Measurements from ENCODE around the gene PAXX. TPM values are rescaled to one million over a fixed set of nuclear protein-coding genes. Genes with fewer than 3 reads are reported as not detected.

PAXX gene
- total RNA-seq, 1 donor from 2014 or later = 70.1 TPM

DNA sequence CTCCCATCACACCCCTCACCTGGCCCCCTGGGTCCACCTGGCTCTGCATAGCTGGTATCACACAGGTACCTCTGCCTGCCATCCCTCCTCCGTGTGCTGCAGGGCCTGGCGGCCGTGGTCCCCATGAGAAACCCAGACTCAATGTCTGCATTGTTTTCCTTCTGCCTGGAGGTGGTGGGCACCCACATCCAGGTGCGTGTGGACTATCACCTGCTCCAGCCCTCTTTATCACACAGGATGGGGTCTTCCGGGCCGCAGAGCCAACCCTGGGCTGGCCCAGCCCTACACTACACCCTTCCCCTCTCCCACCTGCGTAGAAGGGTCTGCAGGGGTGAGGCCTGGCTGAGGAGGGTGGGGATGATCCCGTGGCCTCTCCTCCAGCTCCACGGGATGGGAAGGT lies 46.7 kb downstream of the PAXX start:
- H3K4me3 ChIP-seq (ENCODE audit: low read depth, low read length) = no peak overlapping the region
- TF ChIP-seq, protein P1, sequence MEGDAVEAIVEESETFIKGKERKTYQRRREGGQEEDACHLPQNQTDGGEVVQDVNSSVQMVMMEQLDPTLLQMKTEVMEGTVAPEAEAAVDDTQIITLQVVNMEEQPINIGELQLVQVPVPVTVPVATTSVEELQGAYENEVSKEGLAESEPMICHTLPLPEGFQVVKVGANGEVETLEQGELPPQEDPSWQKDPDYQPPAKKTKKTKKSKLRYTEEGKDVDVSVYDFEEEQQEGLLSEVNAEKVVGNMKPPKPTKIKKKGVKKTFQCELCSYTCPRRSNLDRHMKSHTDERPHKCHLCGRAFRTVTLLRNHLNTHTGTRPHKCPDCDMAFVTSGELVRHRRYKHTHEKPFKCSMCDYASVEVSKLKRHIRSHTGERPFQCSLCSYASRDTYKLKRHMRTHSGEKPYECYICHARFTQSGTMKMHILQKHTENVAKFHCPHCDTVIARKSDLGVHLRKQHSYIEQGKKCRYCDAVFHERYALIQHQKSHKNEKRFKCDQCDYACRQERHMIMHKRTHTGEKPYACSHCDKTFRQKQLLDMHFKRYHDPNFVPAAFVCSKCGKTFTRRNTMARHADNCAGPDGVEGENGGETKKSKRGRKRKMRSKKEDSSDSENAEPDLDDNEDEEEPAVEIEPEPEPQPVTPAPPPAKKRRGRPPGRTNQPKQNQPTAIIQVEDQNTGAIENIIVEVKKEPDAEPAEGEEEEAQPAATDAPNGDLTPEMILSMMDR (conservative IDR thresholded peaks at IDR 0.05; ENCODE audit: low read depth, low read length) = no peak
- DNase-seq (ENCODE audit: low read depth) = no peak

DNA sequence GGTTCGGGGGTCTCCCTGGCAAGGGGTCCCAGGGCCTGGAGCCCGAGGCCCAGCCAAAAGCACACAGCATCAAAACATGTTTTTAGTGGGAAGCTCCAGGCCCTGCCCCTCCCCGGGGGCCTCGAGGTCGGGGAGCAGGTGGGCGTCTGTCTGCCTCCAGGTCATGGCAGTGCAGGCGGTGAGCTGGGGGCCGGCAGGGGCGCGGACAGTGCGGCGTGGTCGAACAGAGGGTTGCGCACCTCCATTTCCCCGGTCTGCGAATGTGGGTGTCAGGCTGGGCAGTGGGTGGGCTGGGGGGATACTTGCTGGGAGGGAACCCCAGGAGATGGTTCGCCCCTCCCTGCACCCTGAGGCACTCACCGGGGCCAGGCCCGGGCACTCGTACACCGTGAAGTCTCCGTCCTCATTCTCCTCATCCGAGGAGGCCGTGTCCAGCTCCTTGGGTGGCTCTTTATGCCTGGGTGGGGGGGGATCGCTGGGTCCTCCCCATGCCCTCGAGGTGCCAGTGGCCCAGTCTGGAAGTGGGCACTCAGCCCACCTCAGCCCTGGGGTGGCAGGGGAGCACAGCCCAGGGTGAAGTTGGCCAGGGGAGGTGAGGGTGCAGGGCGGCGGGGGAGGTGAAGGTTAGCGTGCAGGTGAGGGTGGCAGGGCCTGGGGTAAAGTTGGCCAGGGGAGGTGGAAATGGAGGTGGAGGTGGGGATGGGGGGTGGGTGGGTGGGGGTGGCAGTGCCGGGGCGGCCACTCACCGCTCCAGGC lies 47.6 kb downstream of the PAXX start:
- no peak overlapping the region for H3K4me3 ChIP-seq (ENCODE audit: low read depth, low read length)
- TF ChIP-seq, protein P1 (conservative IDR thresholded peaks at IDR 0.05; ENCODE audit: low read depth, low read length) = no peak

DNA sequence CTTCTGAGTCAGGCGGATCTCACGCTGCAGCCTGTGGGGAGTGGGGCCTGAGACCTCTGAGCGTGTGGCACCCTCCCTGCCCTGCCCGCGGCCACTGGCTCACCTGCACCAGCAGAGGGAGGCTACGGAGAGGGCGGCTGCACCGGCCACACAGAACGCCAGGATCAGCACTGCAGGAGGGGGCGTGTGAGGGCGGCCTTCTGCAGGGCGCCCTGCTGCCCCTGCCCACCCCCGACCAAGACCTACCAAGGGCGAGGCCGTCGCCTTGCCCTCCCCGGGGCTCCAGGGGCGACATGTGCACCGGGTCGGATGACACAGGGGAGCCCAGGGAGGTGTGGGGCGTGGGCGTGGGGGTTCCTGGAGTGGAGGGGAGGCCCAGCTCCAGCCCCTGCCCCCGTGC lies 48.3 kb downstream of the PAXX start:
- DNase-seq (ENCODE audit: low read depth) = no peak
- TF ChIP-seq, protein P1 (conservative IDR thresholded peaks at IDR 0.05; ENCODE audit: low read depth, low read length) = no peak
- peak overlapping the region; percentile 46 for H3K4me3 ChIP-seq (ENCODE audit: low read depth, low read length)

More for the DNA sequence above, 47.6 kb downstream of the PAXX start:
- no peak for DNase-seq (ENCODE audit: low read depth)

DNA sequence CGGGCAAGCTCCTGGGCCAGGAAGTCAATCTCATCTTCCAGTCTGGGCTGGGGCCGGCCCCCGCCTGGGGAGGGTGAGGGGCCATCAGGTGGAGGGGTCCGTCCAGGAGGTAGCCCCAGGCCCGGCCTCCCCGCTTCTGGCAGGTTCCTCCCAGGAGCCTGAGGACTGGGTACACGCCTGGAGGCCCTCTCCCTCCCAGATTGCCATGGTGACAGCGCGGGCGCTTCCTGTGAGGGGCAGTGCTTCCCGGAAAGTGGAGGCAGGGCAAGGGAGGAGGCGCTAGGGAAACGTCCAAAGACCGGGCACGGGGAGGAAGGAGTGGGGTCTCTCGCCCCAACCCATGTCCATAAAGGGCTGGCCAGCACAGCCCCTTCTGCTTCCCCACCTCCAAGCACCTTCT lies 48.9 kb downstream of the PAXX start:
- H3K4me3 ChIP-seq (ENCODE audit: low read depth, low read length) = peak overlapping the region; percentile 46
- TF ChIP-seq, protein P1 (conservative IDR thresholded peaks at IDR 0.05; ENCODE audit: low read depth, low read length) = no peak
- no peak for DNase-seq (ENCODE audit: low read depth)

DNA sequence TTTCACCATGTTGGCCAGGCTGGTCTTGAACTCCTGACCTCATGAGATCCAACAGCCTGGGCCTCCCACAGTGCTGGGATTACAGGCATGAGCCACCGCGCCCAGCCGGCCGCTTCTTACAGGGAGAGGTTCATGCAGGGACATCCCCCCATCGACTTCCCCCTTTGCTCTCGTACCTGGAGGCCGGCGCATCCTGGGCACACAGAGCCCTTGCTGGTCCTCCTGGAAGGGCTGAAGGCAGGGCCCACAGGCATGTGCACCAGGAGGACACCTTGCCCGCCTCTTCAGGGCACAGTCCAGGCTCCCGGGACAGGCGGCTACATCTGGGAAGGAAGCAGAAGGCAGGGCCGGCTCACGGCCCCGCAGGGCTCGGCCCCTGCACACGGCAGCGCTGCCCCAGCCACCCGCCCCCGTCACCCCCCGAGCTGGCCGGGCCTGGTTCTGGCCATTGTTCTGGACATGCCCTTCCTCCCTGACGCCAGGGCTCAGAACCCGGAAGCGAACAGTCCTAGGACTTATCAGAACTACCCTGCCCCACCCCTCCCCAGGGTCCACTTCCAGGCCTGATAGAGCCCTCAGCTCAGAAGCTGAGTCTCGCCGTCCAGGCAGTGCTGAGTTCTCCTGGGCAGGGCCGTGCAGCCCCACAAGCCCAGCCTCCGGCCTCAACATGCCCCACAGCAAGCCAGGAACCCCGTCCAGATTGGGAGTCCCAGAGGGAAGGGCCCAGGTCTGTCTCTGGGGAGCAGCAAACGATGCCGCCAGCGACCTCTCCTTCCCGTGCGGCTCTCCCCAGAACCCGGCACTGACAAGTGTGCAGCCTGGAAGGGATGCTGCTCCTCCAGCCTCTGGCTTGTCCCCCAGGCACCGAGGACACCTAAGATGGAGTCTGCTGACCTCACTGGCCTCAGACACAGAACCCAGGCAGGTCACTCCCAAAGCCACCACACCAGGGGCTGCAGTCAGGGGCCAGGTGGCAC lies 50.8 kb downstream of the PAXX start:
- TF ChIP-seq, protein P1 (conservative IDR thresholded peaks at IDR 0.05; ENCODE audit: low read depth, low read length) = no peak
- no peak overlapping the region for H3K4me3 ChIP-seq (ENCODE audit: low read depth, low read length)
- no peak for DNase-seq (ENCODE audit: low read depth)

Other genes starting within 250 kb of the PAXX start
- gene LCN10, start 249.5 kb upstream of the PAXX start, total RNA-seq = not detected in 2 replicates
- not detected in 2 replicates for gene LCN6, start 243.9 kb upstream of the PAXX start, total RNA-seq
- gene LCN8, start 234.2 kb upstream of the PAXX start, total RNA-seq = not detected in 2 replicates
- gene LCN15, start 227.9 kb upstream of the PAXX start, total RNA-seq = not detected in 2 replicates
- gene TMEM141, start 201.1 kb upstream of the PAXX start, total RNA-seq = 90.4 and 108 TPM in 2 replicates
- gene CCDC183, start 196.1 kb upstream of the PAXX start, total RNA-seq = 0.06 TPM in 1 of 2 replicates, not detected in the other
- gene RABL6, start 184.5 kb upstream of the PAXX start, total RNA-seq = 114 and 160 TPM in 2 replicates
- 0.51 and 2.2 TPM in 2 replicates for gene AJM1, start 149.9 kb upstream of the PAXX start, total RNA-seq
- 101 and 114 TPM in 2 replicates for gene PHPT1, start 143.0 kb upstream of the PAXX start, total RNA-seq
- gene MAMDC4, start 140.1 kb upstream of the PAXX start, total RNA-seq = 1.2 and 4.8 TPM in 2 replicates
- gene EDF1, start 126.1 kb upstream of the PAXX start, total RNA-seq = 403 and 419 TPM in 2 replicates
- gene TRAF2, start 105.9 kb upstream of the PAXX start, total RNA-seq = 21.0 and 26.1 TPM in 2 replicates
- 124 and 149 TPM in 2 replicates for gene FBXW5, start 47.7 kb upstream of the PAXX start, total RNA-seq
- not detected in 2 replicates for gene C8G, start 47.2 kb upstream of the PAXX start, total RNA-seq
- 1.2 TPM in 1 of 2 replicates, not detected in the other for gene LCN12, start 40.1 kb upstream of the PAXX start, total RNA-seq
- gene PTGDS, start 14.9 kb upstream of the PAXX start, total RNA-seq = not detected in 2 replicates
- not detected in 2 replicates for gene LCNL1, start 9.4 kb upstream of the PAXX start, total RNA-seq
- 2.2 and 2.4 TPM in 2 replicates for gene CLIC3, start 4.1 kb downstream of the PAXX start, total RNA-seq
- 3.0 and 7.6 TPM in 2 replicates for gene ABCA2, start 35.8 kb downstream of the PAXX start, total RNA-seq
- gene FUT7, start 39.7 kb downstream of the PAXX start, total RNA-seq = not detected in 2 replicates
- gene NPDC1, start 53.8 kb downstream of the PAXX start, total RNA-seq = 19.7 and 47.7 TPM in 2 replicates
- 0.87 TPM in 1 of 2 replicates, not detected in the other for gene ENTPD2, start 61.6 kb downstream of the PAXX start, total RNA-seq
- gene SAPCD2, start 78.1 kb downstream of the PAXX start, total RNA-seq = 25.6 and 51.3 TPM in 2 replicates
- 2.1 and 2.2 TPM in 2 replicates for gene UAP1L1, start 85.1 kb downstream of the PAXX start, total RNA-seq
- 46.0 and 74.3 TPM in 2 replicates for gene MAN1B1, start 94.6 kb downstream of the PAXX start, total RNA-seq
- gene DPP7, start 122.3 kb downstream of the PAXX start, total RNA-seq = 66.9 and 125 TPM in 2 replicates
- gene GRIN1, start 146.7 kb downstream of the PAXX start, total RNA-seq = not detected in 2 replicates
- gene LRRC26, start 177.6 kb downstream of the PAXX start, total RNA-seq = not detected in 2 replicates
- gene TMEM210, start 179.6 kb downstream of the PAXX start, total RNA-seq = not detected in 2 replicates
- gene ANAPC2, start 196.1 kb downstream of the PAXX start, total RNA-seq = 16.7 TPM in 2 replicates
- 139 and 185 TPM in 2 replicates for gene SSNA1, start 196.3 kb downstream of the PAXX start, total RNA-seq
- 10.5 and 13.5 TPM in 2 replicates for gene TPRN, start 208.3 kb downstream of the PAXX start, total RNA-seq
- gene TMEM203, start 213.2 kb downstream of the PAXX start, total RNA-seq = 39.4 and 44.9 TPM in 2 replicates
- 22.0 and 26.9 TPM in 2 replicates for gene NDOR1, start 213.3 kb downstream of the PAXX start, total RNA-seq
- gene RNF208, start 229.8 kb downstream of the PAXX start, total RNA-seq = 0.22 and 1.5 TPM in 2 replicates
- gene CYSRT1, start 232.8 kb downstream of the PAXX start, total RNA-seq = 0.17 and 0.94 TPM in 2 replicates
- gene RNF224, start 235.1 kb downstream of the PAXX start, total RNA-seq = not detected in 2 replicates
- gene SLC34A3, start 238.5 kb downstream of the PAXX start, total RNA-seq = 0.07 TPM in 1 of 2 replicates, not detected in the other
- gene TUBB4B, start 248.9 kb downstream of the PAXX start, total RNA-seq = 725 and 1,240 TPM in 2 replicates

Measured in epithelial cell of proximal tubule (primary cell).